Measurements from ENCODE around the gene PTH2R. TPM values are rescaled to one million over a fixed set of nuclear protein-coding genes. Genes with fewer than 3 reads are reported as not detected.

Gene PTH2R
- total and polyA plus RNA-seq, 2 experiments from 2014 or later: 0.18 to 0.38 TPM

- H3K27ac ChIP-seq (ENCODE audit: low read depth): no peak overlapping the region
- H2AFZ ChIP-seq: no peak overlapping the region
- peaks cover 20% of the 10 kb centered on the region for H3K9me3 Mint-ChIP-seq
- no peaks in the 10 kb centered on the region for H3K4me1 ChIP-seq (ENCODE audit: insufficient read depth)
- no peaks in the 10 kb centered on the region for H3K79me2 ChIP-seq (replicated peaks; ENCODE audit: insufficient read depth)
- no peak for ATAC-seq
- H3K4me2 ChIP-seq: no peak overlapping the region
- peaks cover 2% of the 10 kb centered on the region for H3K27me3 Mint-ChIP-seq (ENCODE audit: insufficient read depth, low read depth, poor library complexity)
- H4K20me1 ChIP-seq (replicated peaks; ENCODE audit: insufficient read depth): no peaks in the 10 kb centered on the region
- H3K4me3 ChIP-seq: no peak overlapping the region
- DNase-seq (ENCODE audit: low spot score): no peak
- no peaks in the 10 kb centered on the region for H3K36me3 ChIP-seq (ENCODE audit: insufficient read depth)
- H3K4me3 Mint-ChIP-seq: no peak overlapping the region
- peaks cover 9% of the 10 kb centered on the region for H3K36me3 Mint-ChIP-seq (ENCODE audit: low read depth)
- no peaks in the 10 kb centered on the region for H3K4me1 Mint-ChIP-seq
- H3K27ac Mint-ChIP-seq: no peak overlapping the region
- H3F3A ChIP-seq (replicated peaks; ENCODE audit: low read depth): no peaks in the 10 kb centered on the region
- no peak for TF ChIP-seq ZNF331 (CRISPR knock-in tag; IDR thresholded peaks at IDR 0.05; ENCODE audit: low read depth)
- TF ChIP-seq POLR2AphosphoS5 (IDR thresholded peaks at IDR 0.05; ENCODE audit: low read depth): no peak
- TF ChIP-seq EZH2phosphoT487 (IDR thresholded peaks at IDR 0.05; ENCODE audit: unreplicated experiment): no peak
- no peak for TF ChIP-seq STAT1 (IDR thresholded peaks at IDR 0.05; ENCODE audit: unreplicated experiment)
- no peak for TF ChIP-seq ZNF462 (CRISPR knock-in tag; IDR thresholded peaks at IDR 0.05)
- TF ChIP-seq EZH2 (IDR thresholded peaks at IDR 0.05; ENCODE audit: low read depth, unreplicated experiment): no peak
- TF ChIP-seq CTCF (conservative IDR thresholded peaks at IDR 0.05; ENCODE audit: low read depth in 2 of 2): no peak
- TF ChIP-seq REST (IDR thresholded peaks at IDR 0.05; ENCODE audit: unreplicated experiment): no peak
- TF ChIP-seq NANOG (IDR thresholded peaks at IDR 0.05; ENCODE audit: borderline replicate concordance): no peak
- no peak for TF ChIP-seq JUNB (IDR thresholded peaks at IDR 0.05; ENCODE audit: unreplicated experiment)
- TF ChIP-seq ZNF114 (CRISPR knock-in tag; IDR thresholded peaks at IDR 0.05): no peak
- TF ChIP-seq ETS1 (IDR thresholded peaks at IDR 0.05): no peak
- no peaks in the 10 kb centered on the region for H3K9me2 ChIP-seq (ENCODE audit: insufficient read depth)
- H3K27me3 ChIP-seq (ENCODE audit: insufficient read depth): no peaks in the 10 kb centered on the region
Observed at GRCh38 chr2:208485390-208485789, 78.8 kb downstream of the PTH2R start.

Data from GM23338 (cell line).